SH-SY5Y (cell line): ENCODE data around the gene AGO3.

Experiments used
- GATA2 ChIP-seq: IDR thresholded peaks from 2 replicates; pipeline ENCODE4 v1.6.1; 2011; ENCODE audit warnings: mild to moderate bottlenecking, low read depth, low read length
- GATA3 ChIP-seq: IDR thresholded peaks from 2 replicates; pipeline ENCODE4 v1.6.1; 2011; ENCODE audit warnings: low read depth, mild to moderate bottlenecking, low read length, moderate library complexity

DNA sequence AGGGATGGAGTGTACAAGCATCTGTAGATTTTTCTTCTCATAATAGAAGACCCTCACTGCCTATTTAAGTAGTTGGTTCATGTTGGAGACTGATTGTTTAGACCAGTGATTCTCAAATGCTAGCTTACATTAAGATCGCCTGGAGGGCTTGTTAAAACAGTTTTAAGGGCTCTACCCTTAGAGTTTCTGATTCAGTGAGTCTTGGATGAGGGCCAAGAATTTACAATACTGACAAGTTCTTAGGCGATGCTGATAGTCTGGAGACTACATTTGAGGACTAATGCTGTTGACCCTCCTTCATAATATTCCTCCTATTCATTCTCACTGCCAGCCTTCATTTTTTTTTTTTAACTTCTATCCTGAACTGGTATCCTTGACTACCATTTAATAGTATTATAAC lies 15.2 kb upstream of the AGO3 start:
- TF ChIP-seq GATA3 (no peak), GATA2 (no peak)
